HUDEP-2 (cell line): ENCODE data around the gene GBF1.
"Not testable (repeated sequence)": the region's sequence is repeated elsewhere in the genome, so short reads cannot be mapped to it uniquely, and the experiment has no call there.

Experiments used
- DNase-seq, 76 experiments: peaks; one replicate each; lab custom pipeline; 2025; ENCODE audit not compliant: unreplicated experiment in 76 of 76; lab: John Stamatoyannopoulos, UW

Gene GBF1

DNA sequence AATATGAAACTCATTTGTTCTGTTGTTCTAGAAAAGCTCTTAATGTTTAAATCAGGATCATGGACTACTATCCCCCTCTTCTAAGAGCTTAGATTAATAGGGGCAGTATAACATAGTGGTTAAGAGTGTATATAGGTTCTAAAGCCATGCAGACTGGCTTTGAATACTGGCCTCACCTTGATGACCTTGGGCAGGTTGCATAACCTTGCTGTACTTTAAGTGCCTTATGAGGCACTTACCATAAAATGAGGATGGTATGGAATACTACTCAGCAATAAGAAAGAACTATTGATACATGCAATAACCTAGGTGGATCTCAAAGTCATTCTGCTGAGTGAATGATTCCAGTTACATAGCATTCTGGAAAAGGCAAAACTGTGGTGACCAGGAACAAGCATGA lies 53.6 kb downstream of the GBF1 start:
- DNase-seq: no peak

GRCh38 chr10:102299873-102300272 lies 54.5 kb downstream of the GBF1 start:
- DNase-seq: no peak

DNA sequence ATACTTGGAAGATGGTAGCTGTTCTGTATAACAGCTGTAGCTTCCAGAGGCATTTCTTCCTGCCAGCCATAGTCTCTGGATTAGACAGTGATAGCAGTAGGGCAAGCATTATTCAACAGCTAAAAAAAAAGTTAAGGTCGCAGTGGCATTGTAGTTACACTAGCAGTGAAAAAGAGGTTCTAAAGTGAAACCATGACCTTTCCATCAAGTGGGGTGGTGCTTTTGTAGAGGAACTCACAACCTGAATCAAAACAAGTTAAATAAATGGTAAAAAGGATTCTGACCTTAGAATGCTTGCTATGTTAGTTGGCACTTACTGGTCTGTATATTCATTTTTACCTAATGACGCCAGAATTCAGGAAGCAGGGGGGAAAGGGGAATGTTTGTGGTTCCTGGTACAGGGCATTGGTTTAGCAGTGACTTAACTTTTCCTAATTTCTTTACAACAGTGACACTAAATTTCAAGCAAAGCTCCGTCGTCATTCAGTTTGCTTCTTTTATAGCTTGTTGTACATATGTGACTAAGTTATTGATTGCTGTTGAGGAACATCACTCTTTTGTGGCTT lies 55.0 kb downstream of the GBF1 start:
- no peak for DNase-seq

GRCh38 chr10:102300912-102301311 lies 55.6 kb downstream of the GBF1 start:
- DNase-seq: not testable (repeated sequence)

GRCh38 chr10:102301332-102301731 lies 56.0 kb downstream of the GBF1 start:
- not testable (repeated sequence) for DNase-seq

DNA sequence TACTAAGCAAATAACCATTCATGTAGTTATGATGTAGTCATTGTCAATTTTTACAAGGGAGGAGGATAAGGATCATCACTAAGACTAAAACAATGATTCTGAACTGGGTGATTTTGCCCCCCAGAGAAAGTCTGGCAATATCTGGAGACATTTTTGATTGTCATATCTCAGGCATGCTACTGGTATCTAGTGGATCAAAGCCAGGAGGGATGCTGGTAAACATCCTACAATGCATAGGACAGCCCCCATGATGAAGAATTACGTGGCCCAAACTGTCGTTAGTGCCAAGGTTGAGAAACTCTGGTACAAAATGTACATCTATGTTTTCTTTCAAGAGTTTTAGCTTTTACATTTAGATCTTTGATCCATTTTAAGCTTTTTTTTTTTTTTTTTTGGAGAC lies 57.3 kb downstream of the GBF1 start:
- DNase-seq: no peak

DNA sequence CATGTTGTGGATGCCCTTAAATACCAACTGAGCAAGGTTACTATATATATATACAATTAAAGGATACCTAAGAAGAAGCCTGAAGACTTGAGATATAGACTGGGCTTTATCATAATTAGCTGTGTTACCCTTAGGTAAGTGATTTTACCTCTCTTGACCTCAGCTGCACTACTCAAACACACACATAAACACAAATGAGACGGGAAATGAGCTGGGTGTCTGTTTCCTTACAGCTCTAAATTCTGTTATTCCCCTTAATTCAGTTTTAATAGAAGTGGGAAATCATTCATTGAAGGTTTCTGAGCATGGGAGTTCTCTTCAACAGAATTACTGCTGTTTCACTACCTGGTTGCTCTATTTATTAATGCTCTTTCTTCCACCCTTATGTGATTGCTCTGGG lies 60.7 kb downstream of the GBF1 start:
- no peak for DNase-seq

DNA sequence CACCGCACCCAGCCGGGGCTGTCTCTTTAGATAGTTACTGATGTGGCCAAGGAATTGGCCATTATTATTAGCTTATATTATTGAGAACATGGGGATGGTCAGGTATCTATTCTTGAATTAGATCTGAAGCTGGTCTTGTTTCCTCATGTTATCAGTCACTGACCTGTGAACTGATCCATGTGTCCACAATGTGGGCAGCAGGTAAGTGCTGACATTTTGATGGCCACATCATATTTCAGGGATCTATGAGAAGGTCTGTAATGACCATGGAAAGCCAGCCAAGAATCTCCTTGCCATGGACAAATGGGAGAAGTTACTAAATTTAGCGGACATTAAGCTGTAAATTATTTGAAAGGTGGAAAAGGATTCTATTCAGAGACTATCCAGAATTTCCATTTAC lies 61.4 kb downstream of the GBF1 start:
- DNase-seq: no peak

GRCh38 chr10:102308318-102308717 lies 63.0 kb downstream of the GBF1 start:
- DNase-seq: not testable (repeated sequence)

- DNase-seq: no peak
Observed at GRCh38 chr10:102309236-102309635, 63.9 kb downstream of the GBF1 start.

DNA sequence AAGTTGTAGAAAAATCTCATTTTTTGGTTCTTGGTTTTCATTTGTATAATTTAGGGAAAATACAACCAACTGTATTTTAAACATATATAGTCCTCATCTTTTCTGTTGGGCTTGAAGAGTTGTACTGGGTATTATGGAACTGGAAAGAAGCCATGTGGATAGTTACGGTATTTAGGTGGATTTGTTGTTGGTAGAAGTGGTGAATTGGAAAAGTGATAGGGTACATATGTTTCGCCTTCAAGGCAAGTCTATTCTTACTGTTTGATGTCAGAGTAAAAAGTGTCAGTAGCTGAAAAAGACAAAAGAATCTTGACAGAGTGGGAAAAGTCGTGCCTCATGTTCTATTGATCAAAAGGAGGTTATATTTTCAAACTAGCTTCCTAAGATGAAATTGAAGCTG lies 64.6 kb downstream of the GBF1 start:
- DNase-seq: no peak

DNA sequence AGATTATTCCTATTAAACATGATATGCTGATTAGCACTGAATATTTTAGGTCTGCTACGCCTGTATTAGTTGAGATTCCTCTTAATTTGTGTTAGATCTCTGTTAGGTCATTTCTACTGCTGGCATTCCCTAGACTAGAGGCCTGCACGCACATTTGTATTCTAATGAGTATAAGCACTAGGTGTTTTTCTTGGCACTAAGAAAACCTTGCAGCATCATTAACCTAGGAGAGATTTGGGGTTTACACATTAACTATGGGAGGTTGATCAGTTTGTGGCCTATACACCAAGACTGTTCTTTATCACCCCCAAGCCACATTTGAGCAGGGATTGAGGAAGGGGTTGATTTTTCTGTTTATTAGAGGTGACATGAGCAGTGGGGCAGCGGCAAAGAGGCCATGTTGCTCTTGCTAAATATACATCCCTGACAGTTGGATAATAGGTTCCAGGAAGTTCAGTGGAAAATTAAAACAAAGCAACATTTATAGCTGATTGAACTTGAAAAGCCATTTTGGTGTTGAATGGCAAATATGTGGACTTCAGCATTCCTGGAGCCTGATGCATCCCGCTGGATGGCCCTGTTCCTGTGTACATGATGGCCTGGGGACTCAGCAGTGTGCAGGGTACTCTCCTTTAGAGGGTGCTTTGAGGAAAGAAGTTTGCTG lies 65.2 kb downstream of the GBF1 start:
- DNase-seq: no peak

DNA sequence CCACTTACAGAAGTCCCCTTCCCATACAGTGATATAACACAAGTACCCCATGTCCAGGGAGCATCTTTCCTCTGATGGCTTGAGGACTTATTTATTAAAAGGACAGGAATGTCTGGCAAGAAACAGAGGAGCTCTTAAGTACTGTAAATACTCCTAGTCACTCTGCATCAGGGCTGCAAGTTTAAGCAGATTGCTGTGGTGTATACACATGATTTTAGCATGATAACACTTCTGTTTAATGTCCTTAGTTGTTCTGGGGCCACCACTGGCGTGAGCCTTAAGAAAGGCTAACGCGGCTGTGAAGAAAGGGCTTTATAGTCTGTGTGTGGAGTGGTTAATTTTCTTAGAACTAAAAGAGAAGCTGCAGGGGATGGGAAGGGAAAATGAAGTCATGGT lies 65.7 kb downstream of the GBF1 start:
- DNase-seq: no peak

DNA sequence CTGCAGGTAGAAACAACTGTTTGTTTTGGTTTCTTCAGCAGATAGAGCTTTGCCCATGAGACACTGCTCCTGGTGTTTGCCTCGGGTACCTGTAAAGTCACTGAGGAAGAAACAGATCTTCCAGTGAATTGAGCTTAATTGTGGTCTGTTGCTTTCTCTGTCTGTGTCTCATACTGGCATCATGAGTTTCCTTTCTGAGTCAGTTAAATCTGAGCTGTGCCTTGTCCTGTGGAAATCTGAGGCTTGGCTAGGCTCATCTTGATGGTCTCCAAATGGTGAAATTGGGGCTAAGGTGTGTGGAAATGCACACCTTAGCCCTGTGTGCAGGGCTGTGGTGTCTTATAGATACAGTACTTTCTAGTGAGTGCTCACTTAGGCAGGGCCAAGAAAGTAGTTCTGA lies 67.4 kb downstream of the GBF1 start:
- DNase-seq: no peak

DNA sequence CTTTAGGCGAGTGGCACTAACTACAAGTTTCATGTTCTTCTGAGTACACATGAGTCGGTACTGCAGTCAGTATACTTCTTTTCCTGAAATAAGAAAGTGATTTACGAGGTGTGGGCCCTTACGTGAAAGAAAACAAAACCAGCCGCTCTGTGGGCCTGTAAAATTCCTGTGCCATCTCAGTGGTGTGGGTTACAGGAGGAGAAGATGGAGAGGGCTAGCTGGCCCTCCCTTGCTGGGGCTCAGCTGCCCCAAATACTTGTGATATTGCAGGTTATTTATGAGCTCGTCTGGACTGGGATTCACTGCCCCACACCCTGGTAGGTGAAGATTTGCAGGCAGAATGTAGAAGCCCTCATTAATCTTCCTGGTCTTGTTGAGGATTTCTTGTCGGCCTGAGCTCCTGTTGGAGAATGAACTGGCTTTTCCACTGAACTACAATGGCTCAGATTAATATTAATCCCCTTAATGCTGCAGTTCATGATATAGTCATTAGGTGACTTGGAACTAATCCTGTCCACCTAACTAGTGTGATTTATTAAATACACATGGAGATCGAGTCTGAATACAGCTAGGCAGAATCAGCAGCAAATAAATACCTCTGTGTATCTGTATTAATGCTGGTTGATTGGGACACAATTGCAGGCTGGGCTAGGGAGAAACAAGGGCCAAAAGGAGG lies 68.0 kb downstream of the GBF1 start:
- no peak for DNase-seq

GRCh38 chr10:102314801-102315200 lies 69.5 kb downstream of the GBF1 start:
- no peak for DNase-seq

DNA sequence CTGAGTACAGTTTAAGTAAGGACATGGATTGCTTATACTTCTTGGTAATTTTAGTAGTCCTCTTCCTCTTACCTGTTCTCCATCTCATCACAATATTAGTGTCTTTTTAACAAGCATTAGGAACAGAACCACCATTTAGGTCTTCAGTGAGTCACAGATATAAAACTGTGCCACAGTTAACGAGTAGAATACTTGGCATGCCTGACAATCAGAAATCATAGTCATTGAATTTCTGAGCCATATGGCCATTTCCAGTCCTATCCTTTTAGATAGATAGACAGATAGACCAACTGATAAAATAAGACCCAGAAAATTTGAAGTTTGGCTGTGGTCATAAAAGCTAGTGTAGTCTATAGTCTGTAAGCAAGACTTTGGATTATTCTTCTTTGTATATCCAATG lies 71.1 kb downstream of the GBF1 start:
- DNase-seq: no peak

- no peak for DNase-seq
Observed at GRCh38 chr10:102322914-102323313, 77.6 kb downstream of the GBF1 start.

DNA sequence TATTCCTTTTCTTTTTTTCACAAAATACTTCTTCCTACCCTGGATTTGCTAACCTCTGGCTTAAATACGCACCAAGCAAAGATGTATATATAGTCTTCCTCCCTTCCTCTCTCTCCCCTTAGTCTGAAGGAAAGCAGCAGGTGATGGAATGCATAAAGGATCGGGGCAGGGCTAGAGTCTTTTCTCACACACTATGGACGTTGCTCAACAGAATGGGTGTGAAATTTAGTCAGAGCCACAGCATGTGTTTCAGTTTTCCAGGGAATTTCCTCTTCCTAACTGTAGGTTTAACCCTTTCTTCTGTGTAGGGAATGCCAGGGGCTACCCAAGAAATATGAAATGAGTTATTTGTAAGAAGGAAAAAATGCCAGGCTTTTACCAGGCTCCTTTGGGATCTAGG lies 78.7 kb downstream of the GBF1 start:
- no peak for DNase-seq

DNA sequence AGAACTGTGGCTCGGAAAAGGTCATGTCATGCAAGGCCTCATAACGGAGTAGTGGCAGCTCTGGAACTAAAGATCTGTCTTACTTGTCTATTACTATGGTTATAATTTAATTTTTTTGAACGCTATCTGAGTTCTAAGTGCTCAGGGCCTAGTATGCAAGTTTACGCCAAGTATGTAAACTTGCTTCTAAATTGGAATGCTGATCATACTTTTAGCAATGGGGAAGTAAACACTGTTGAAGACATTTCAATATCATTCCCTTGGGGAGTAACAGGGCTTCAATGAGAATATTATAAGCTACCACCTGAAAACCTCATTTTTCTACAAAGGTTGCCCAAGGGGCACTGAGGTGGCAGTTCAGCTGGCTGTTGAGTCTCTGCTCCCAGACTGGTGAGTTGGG lies 80.7 kb downstream of the GBF1 start:
- DNase-seq: no peak

GRCh38 chr10:102327002-102327401 lies 81.7 kb downstream of the GBF1 start:
- no peak for DNase-seq

GRCh38 chr10:102327641-102328040 lies 82.3 kb downstream of the GBF1 start:
- no peak for DNase-seq
